Right lobe of liver (tissue), 4 donors: ENCODE measurements around the gene PRICKLE4.

Experiments
- POLR2A ChIP-seq: fragments of 450-650 bp; IDR thresholded peaks from one replicate; pipeline ENCODE4 v1.6.1; 2017; ENCODE audit warnings: antibody characterized with exemption, mild to moderate bottlenecking
- TF ChIP-seq, protein P1 (sequence below), 4 donors: fragments of 200-600 bp in 3 of 4; fragments of 450-650 bp in 1 of 4; IDR thresholded peaks; one replicate each; pipeline versions ENCODE4 v1.5.1 to v1.8.0; 2016 to 2022; ENCODE audit warnings: antibody characterized with exemption in 4 of 4, mild to moderate bottlenecking in 2 of 4
- donor health status: DM: no; HTN: no; CAD: no.
- donor health status: DM: no; HTN: no; CAD: no.
- donor health status: DM: no; HTN: yes; CAD: no.

DNA sequence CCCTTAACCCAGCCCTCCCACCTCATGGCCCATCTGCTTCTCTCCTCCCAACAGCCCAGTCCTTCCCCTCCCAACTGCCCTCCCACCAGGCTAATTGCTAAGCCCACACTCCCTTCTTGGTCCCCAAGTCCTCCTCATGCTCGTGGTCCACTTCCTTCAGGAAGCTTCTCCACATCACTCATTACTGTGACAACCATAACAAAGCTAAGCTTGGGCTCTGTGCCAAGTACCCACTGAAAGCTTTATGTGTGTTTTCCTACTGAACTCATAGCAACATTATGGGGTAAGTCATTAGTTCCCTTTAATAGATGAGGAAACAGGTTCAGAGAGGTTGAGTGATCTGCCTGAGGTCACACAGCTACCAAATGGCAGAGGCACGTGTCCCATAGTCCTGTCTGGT lies 17.1 kb upstream of the PRICKLE4 start:
- no peak for TF ChIP-seq POLR2A
- TF ChIP-seq, protein P1, sequence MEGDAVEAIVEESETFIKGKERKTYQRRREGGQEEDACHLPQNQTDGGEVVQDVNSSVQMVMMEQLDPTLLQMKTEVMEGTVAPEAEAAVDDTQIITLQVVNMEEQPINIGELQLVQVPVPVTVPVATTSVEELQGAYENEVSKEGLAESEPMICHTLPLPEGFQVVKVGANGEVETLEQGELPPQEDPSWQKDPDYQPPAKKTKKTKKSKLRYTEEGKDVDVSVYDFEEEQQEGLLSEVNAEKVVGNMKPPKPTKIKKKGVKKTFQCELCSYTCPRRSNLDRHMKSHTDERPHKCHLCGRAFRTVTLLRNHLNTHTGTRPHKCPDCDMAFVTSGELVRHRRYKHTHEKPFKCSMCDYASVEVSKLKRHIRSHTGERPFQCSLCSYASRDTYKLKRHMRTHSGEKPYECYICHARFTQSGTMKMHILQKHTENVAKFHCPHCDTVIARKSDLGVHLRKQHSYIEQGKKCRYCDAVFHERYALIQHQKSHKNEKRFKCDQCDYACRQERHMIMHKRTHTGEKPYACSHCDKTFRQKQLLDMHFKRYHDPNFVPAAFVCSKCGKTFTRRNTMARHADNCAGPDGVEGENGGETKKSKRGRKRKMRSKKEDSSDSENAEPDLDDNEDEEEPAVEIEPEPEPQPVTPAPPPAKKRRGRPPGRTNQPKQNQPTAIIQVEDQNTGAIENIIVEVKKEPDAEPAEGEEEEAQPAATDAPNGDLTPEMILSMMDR (IDR thresholded peaks at IDR 0.05) = no peak
